NCI-H1092 treated with DMSO at 0.1 percent for 48 hours (cell line): ENCODE measurements around the gene XYLT1.
A peak's percentile ranks its signal among the peaks of the same experiment; 100 is the strongest.
"Not testable (repeated sequence)": the region's sequence is repeated elsewhere in the genome, so short reads cannot be mapped to it uniquely, and the experiment has no call there.

ENCODE experiments used
- DNase-seq: peaks from one replicate; lab custom pipeline; 2025; lab: John Stamatoyannopoulos, UW

XYLT1 gene

GRCh38 chr16:17335406-17335805 lies 135.4 kb downstream of the XYLT1 start:
- not testable (repeated sequence) for DNase-seq

- DNase-seq, result no peak
Measured at GRCh38 chr16:17334096-17334495, 136.7 kb downstream of the XYLT1 start.

- DNase-seq, result no peak
Measured at GRCh38 chr16:17333229-17333628, 137.5 kb downstream of the XYLT1 start.

- no peak for DNase-seq
Measured at GRCh38 chr16:17331991-17332390, 138.8 kb downstream of the XYLT1 start.

GRCh38 chr16:17331071-17331607 lies 139.6 kb downstream of the XYLT1 start:
- no peak for DNase-seq

GRCh38 chr16:17330044-17330443 lies 140.7 kb downstream of the XYLT1 start:
- DNase-seq, result no peak

- DNase-seq, result no peak
Measured at GRCh38 chr16:17329391-17329790, 141.4 kb downstream of the XYLT1 start.

GRCh38 chr16:17328932-17329331 lies 141.8 kb downstream of the XYLT1 start:
- DNase-seq, result no peak

GRCh38 chr16:17327664-17328335 lies 143.0 kb downstream of the XYLT1 start:
- DNase-seq, result no peak

GRCh38 chr16:17325476-17326143 lies 145.2 kb downstream of the XYLT1 start:
- no peak for DNase-seq

GRCh38 chr16:17324451-17324850 lies 146.3 kb downstream of the XYLT1 start:
- DNase-seq, result no peak

- DNase-seq, result peak; percentile 19
Measured at GRCh38 chr16:17323171-17323570, 147.6 kb downstream of the XYLT1 start.

- no peak for DNase-seq
Measured at GRCh38 chr16:17321824-17322223, 148.9 kb downstream of the XYLT1 start.

GRCh38 chr16:17320009-17320408 lies 150.8 kb downstream of the XYLT1 start:
- no peak for DNase-seq

- DNase-seq, result no peak
Measured at GRCh38 chr16:17318238-17318637, 152.5 kb downstream of the XYLT1 start.

- DNase-seq, result peak; percentile 7
Measured at GRCh38 chr16:17316005-17316404, 154.8 kb downstream of the XYLT1 start.

GRCh38 chr16:17313793-17314547 lies 156.8 kb downstream of the XYLT1 start:
- no peak for DNase-seq

GRCh38 chr16:17313085-17313611 lies 157.6 kb downstream of the XYLT1 start:
- no peak for DNase-seq

- no peak for DNase-seq
Measured at GRCh38 chr16:17312094-17312710, 158.6 kb downstream of the XYLT1 start.

GRCh38 chr16:17311333-17312093 lies 159.2 kb downstream of the XYLT1 start:
- DNase-seq, result no peak

- DNase-seq, result no peak
Measured at GRCh38 chr16:17309510-17309909, 161.2 kb downstream of the XYLT1 start.
